Camera-type eye (tissue), 1 donor: ENCODE measurements around the gene PADI3. TPM values are rescaled to one million over a fixed set of nuclear protein-coding genes. Genes with fewer than 3 reads are reported as not detected.

Source experiments
- total RNA-seq: library from RNA; depleted of rRNA; stranded (reverse); fragments of >200 nt; gene quantifications from one replicate; pipeline ENCODE4 v1.2.3, GENCODE V29; 2014

Gene PADI3, protein sequence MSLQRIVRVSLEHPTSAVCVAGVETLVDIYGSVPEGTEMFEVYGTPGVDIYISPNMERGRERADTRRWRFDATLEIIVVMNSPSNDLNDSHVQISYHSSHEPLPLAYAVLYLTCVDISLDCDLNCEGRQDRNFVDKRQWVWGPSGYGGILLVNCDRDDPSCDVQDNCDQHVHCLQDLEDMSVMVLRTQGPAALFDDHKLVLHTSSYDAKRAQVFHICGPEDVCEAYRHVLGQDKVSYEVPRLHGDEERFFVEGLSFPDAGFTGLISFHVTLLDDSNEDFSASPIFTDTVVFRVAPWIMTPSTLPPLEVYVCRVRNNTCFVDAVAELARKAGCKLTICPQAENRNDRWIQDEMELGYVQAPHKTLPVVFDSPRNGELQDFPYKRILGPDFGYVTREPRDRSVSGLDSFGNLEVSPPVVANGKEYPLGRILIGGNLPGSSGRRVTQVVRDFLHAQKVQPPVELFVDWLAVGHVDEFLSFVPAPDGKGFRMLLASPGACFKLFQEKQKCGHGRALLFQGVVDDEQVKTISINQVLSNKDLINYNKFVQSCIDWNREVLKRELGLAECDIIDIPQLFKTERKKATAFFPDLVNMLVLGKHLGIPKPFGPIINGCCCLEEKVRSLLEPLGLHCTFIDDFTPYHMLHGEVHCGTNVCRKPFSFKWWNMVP
- 0.11 TPM for total RNA-seq

DNA sequence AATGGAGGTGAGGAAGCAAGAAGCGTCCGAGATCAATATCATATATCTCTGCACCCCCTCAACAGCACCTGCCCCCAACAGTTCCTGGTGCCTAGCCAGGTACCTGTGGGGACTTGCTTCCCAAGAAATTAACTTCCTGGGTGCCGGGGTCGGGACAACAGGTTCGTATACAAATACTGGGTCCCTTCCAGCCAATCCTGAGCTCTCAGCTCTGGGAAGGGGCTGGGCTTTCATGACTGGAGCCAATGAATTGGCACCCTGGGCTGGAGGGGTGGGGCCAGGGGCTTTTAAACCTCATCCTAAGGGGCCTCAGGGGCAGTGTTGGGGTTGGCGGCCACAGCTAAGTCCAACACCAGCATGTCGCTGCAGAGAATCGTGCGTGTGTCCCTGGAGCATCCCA, at the start of gene PADI3:
Gene PADI3 (plus strand): TSS at position 318 of the 400 bp plus-strand sequence. CDS start 40 bp downstream, at position 358.

DNA sequence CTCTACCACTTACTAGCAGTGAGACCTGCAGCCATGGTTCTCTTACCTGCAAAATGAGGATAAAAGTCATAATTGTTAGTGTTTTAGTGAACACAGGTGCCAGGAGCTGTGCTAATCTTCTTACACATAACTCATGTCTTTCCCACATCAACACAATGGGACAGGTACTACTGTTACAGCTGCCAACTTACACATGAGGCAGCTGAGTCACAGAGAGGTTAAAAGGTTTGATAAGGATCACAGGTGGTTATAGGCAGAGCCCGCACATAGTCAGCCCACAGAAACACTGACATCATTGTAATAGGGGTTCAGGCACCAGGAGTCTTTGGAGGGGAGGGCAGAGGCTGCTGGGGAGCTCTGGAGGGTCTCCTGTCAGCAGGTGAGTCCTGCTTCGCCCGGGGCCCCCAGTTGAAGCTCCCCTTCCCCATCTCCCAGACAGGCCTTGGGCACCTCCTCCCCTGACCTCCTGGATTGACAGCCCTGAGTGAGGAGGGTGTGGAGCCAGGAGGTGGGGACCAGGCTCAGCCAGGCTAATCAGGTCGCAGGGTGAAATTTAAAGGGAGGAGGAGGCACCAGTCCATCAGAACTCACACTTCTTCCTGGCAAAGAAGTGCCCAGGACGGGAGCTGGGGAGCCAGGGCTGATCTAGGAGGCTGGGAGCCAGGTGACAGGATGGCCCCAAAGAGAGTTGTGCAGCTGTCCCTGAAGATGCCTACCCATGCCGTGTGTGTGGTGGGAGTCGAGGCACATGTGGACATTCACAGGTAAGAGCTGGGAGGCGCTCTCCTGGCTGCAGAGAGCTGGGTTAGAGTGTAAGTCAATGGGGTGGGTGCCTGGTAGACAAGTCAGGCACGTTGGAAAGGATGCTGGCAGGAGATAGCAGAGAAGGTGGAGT, 44.1 kb upstream of the PADI3 start, which contains the start of gene PADI1:
Gene PADI1 (plus strand): TSS at position 583 of the 895 bp plus-strand sequence. CDS start 90 bp downstream, at position 673.

DNA sequence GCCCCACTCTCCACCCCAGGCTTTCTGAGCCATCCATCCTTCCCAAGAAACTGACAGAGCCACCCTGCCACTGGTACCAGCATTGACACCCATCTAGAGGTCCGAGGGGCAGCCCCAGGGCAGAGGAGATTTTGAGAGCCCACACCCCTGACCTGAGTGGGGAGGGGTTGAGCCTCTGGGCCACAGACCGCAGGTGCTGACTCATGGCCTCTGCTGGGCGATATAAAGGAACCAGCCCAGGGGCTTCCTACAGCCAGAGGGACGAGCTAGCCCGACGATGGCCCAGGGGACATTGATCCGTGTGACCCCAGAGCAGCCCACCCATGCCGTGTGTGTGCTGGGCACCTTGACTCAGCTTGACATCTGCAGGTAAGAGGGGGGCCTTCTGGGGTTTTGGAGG, 59.0 kb downstream of the PADI3 start, which contains the start of gene PADI4:
Gene PADI4 (plus strand): TSS at position 252 of the 400 bp plus-strand sequence. CDS start 26 bp downstream, at position 278.

Other genes with a start within 250 kb of the PADI3 start
- 29.6 TPM for gene ATP13A2, start 237.2 kb upstream of the PADI3 start, total RNA-seq
- gene SDHB, start 195.1 kb upstream of the PADI3 start, total RNA-seq: 59.8 TPM
- 24.0 TPM for gene PADI2, start 129.6 kb upstream of the PADI3 start, total RNA-seq
- gene PADI1, start 44.0 kb upstream of the PADI3 start, total RNA-seq: 0.33 TPM
- 3.0 TPM for gene PADI4, start 59.1 kb downstream of the PADI3 start, total RNA-seq
- gene PADI6, start 123.1 kb downstream of the PADI3 start, total RNA-seq: 0.16 TPM
- 46.5 TPM for gene RCC2, start 190.6 kb downstream of the PADI3 start, total RNA-seq